K562 (cell line): Measurements from ENCODE around the gene CFAP97D1. TPM values are rescaled to one million over a fixed set of nuclear protein-coding genes. Genes with fewer than 3 reads are reported as not detected.

ENCODE experiments used
- ATAC-seq: fragments of 200-7000 bp; cut with Tn5 transposase; 3 replicates; pipeline ENCODE4 v1.9.1; 2020; ENCODE audit warnings: moderate library complexity
- BruUV-seq: library from RNA; stranded (reverse); fragments of 400-500 nt; replicated peaks from 2 replicates; lab custom pipeline; 2021; lab: Mats Ljungman, UMichigan
- CTCF ChIA-PET: fragments of 300-600 bp; formaldehyde crosslinking; extraction: SDS; loops from one replicate; lab custom pipeline; 2021; ENCODE audit warnings: low intra/inter-chr PET ratio; lab: Yijun Ruan, JAX
- POLR2A ChIA-PET: fragments of 300-600, 350-650 bp; sonication (Branson Sonifier 250); formaldehyde crosslinking; extraction: SDS; loops from one replicate; lab custom pipeline; 2021; ENCODE audit warnings: antibody characterized with exemption, inconsistent platforms; lab: Yijun Ruan, JAX
- DNase-seq, 4 experiments: peaks; one replicate each; pipeline versions ENCODE4 v3.0.0 to v3.0.0-alpha.2; 2011 to 2018; ENCODE audit warnings: low spot score in 3 of 4, mixed read lengths in 3 of 4; ENCODE audit errors: extremely low read depth in 1 of 4
- FAIRE-seq: peaks from 2 replicates; lab custom pipeline; 2011; peaks lifted over from hg19 to GRCh38; lab: Jason Lieb, UNC
- H2AFZ ChIP-seq: 2 replicates; pipeline ENCODE4 v1.6.0; 2011; ENCODE audit warnings: low read depth, low read length, control low read depth, inconsistent platforms
- H3K27ac ChIP-seq: fragments of 200-600 bp; 3 replicates; pipeline ENCODE4 v1.8.0; 2011; ENCODE audit warnings: low read depth, mild to moderate bottlenecking, control low read depth, inconsistent platforms, low read length, moderate library complexity, mixed read lengths; ENCODE audit errors: extremely low read depth
- H3K27me3 ChIP-seq, 2 experiments: fragments of 300-600 bp in 1 of 2; 2 replicates in 1 of 2; 3 replicates in 1 of 2; pipeline versions ENCODE4 v1.6.0 to v1.8.0; 2011; ENCODE audit warnings: inconsistent platforms in 2 of 2, low read length in 2 of 2, mild to moderate bottlenecking in 1 of 2, mixed read lengths in 1 of 2, moderate library complexity in 1 of 2; ENCODE audit not compliant: control insufficient read depth in 2 of 2, insufficient read depth in 2 of 2
- H3K36me3 ChIP-seq: fragments of 300-600 bp; 3 replicates; pipeline ENCODE4 v1.8.0; 2011; ENCODE audit warnings: mild to moderate bottlenecking, low read length, inconsistent platforms; ENCODE audit not compliant: control insufficient read depth, insufficient read depth
- H3K4me1 ChIP-seq, 2 experiments: fragments of 200-600 bp in 1 of 2; replicated peaks in 1 of 2; 2 replicates in 1 of 2; 3 replicates in 1 of 2; pipeline versions ENCODE4 v1.5.1 to v1.8.0; 2011; ENCODE audit warnings: inconsistent platforms in 2 of 2, low read length in 2 of 2, mild to moderate bottlenecking in 1 of 2, mixed read lengths in 1 of 2, moderate library complexity in 1 of 2; ENCODE audit not compliant: control insufficient read depth in 2 of 2, insufficient read depth in 2 of 2
- H3K4me2 ChIP-seq: 2 replicates; pipeline ENCODE4 v1.6.1; 2011; ENCODE audit warnings: low read length, control low read depth, inconsistent platforms, mixed read lengths; ENCODE audit not compliant: insufficient read depth
- H3K4me3 ChIP-seq: fragments of 200-600 bp; sonication (generic), shearing (Covaris generic); 2 replicates; pipeline ENCODE4 v1.5.1; 2016; ENCODE audit warnings: control low read depth, inconsistent platforms
- H3K79me2 ChIP-seq: fragments of 200-600 bp; 3 replicates; pipeline ENCODE4 v1.8.0; 2011; ENCODE audit warnings: low read length, inconsistent platforms; ENCODE audit not compliant: control insufficient read depth, insufficient read depth
- H3K9ac ChIP-seq, 2 experiments: 2 replicates each; pipeline versions ENCODE4 v1.6.0 to v1.6.1; 2011; ENCODE audit warnings: low read depth in 2 of 2, low read length in 2 of 2, control low read depth in 1 of 2, inconsistent platforms in 1 of 2, mild to moderate bottlenecking in 1 of 2, mixed read lengths in 1 of 2; ENCODE audit not compliant: insufficient read depth in 1 of 2
- H3K9me1 ChIP-seq: one replicate; pipeline ENCODE4 v1.6.0; 2011; ENCODE audit warnings: inconsistent platforms, mild to moderate bottlenecking, low read length, moderate library complexity; ENCODE audit not compliant: control insufficient read depth, insufficient read depth
- H3K9me3 ChIP-seq: replicated peaks from 2 replicates; pipeline ENCODE4 v1.5.1; 2011; ENCODE audit warnings: low read depth, low read length, inconsistent platforms; ENCODE audit not compliant: control insufficient read depth, insufficient read depth
- H4K20me1 ChIP-seq: replicated peaks from 2 replicates; pipeline ENCODE4 v1.6.1; 2011; ENCODE audit warnings: low read length, inconsistent platforms, mixed read lengths; ENCODE audit not compliant: control insufficient read depth, insufficient read depth
- NFXL1 ChIP-seq: fragments of 450-650 bp; formaldehyde crosslinking; IDR thresholded peaks from 2 replicates; pipeline ENCODE4 v1.4.0; 2021; ENCODE audit warnings: mild to moderate bottlenecking
- TRIM25 ChIP-seq: fragments of 450-650 bp; IDR thresholded peaks from 2 replicates; pipeline ENCODE4 v1.7.0; 2016; ENCODE audit warnings: borderline replicate concordance
- WGBS: fragments of 100-300 bp; shearing (Covaris generic); methylation state at CpG from one replicate; pipeline ENCODE4 v1.1.6; 2016; ENCODE audit warnings: low coverage, mixed read lengths; ENCODE audit not compliant: insufficient coverage; ENCODE audit errors: missing lambda C conversion rate; 5-methylcytosine and 5-hydroxymethylcytosine counted together
- in situ Hi-C: fragments of 300-500 bp; cut with MboI; formaldehyde crosslinking; loops from 4 replicates; pipeline ENCODE4 v1.15.0; 2018; ENCODE audit warnings: inconsistent platforms, mixed read lengths
- intact Hi-C: fragments of 100-400 bp; cut with micrococcal nuclease; formaldehyde crosslinking; loops from 2 replicates; pipeline ENCODE4 v1.14.2; 2022
- polyA plus RNA-seq, 8 experiments: library from polyadenylated mRNA; depleted of rRNA in 4 of 8; stranded (reverse) in 5 of 8; unstranded in 3 of 8; fragments of >200 nt; fragmentation: Nextera tagmentation in 2 of 8; fragmentation: Illumina TruSeq in 1 of 8; extraction: Ambion mirVana in 2 of 8; extraction: Trizol in 1 of 8; gene quantifications; 2 replicates each; pipeline versions ENCODE4 v1.2.1 to v1.2.3, GENCODE V29; 2011 to 2014; ENCODE audit warnings: inconsistent platforms in 1 of 8, missing spikeins in 1 of 8
- total RNA-seq, 7 experiments: library from RNA; depleted of rRNA in 6 of 7; stranded (reverse); fragments of >200 nt in 6 of 7; fragmentation: Illumina TruSeq in 2 of 7; extraction: Trizol in 2 of 7; gene quantifications; 2 replicates each; pipeline versions ENCODE4 v1.2.1 to v1.2.3, GENCODE V29; 2011 to 2021; ENCODE audit warnings: low replicate concordance in 1 of 7

CFAP97D1 gene
- total and polyA plus RNA-seq, 9 of the 15 experiments (the other 6 are each of a cell fraction or from before 2014, with no cell fraction given), result not detected

GRCh38 chr17:43771463-43771862, 8.8 kb upstream of the CFAP97D1 start:
- Histone ChIP-seq H3K9ac (no peak overlapping the region), H3K27me3 (no peaks in the 10 kb centered on the region), H3K9me3 (no peaks in the 10 kb centered on the region), H3K4me2 (no peak overlapping the region), H3K36me3 (peaks cover 34% of the 10 kb centered on the region; the same call in 2 of the 3 replicates), H3K9me1 (peaks cover 3% of the 10 kb centered on the region), H3K27ac (no peak overlapping the region), H3K79me2 (no peaks in the 10 kb centered on the region), H3K4me3 (no peak overlapping the region), H4K20me1 (peaks cover 5% of the 10 kb centered on the region; the same call in 1 of the 2 replicates), H2AFZ (no peak overlapping the region), H3K4me1 (peaks cover 0 to 3% of the 10 kb centered on the region in 2 experiments; a peak in 3 of 5 replicates)
- DNase-seq, result no peak
- TF ChIP-seq TRIM25 (no peak), NFXL1 (CRISPR knock-in tag) (no peak)
- no peak for ATAC-seq
- in situ Hi-C loops, result no loop called here
- no TSS peak for BruUV-seq
- WGBS, result 74% methylated on average over 9 of the region's 9 CpGs
- ChIA-PET POLR2A (interaction anchor here (0.6 kb wide), 1 partner anchor 1461 kb away, joined by 3 read pairs; no protein-coding TSS in a partner anchor), CTCF (no interaction called here)
- no peak for FAIRE-seq
- intact Hi-C loops, result no loop called here
